GM23338 (cell line): ENCODE data around the gene LRP1B. TPM values are rescaled to one million over a fixed set of nuclear protein-coding genes. Genes with fewer than 3 reads are reported as not detected.

Experiments
- ATAC-seq: fragments of 200-7000 bp; cut with Tn5 transposase; 3 replicates; pipeline ENCODE4 v1.9.1; 2020
- DNase-seq: peaks from one replicate; pipeline ENCODE4 v3.0.0-alpha.2; 2015; ENCODE audit warnings: low spot score
- H2AFZ ChIP-seq: fragments of 200-600 bp; sonication (generic); 2 replicates; pipeline ENCODE4 v1.8.0; 2016; ENCODE audit warnings: antibody characterized with exemption, mild to moderate bottlenecking, moderate library complexity
- H3F3A ChIP-seq: fragments of 200-600 bp; sonication (generic); replicated peaks from 2 replicates; pipeline ENCODE4 v1.8.0; 2017; ENCODE audit warnings: antibody characterized with exemption, mixed run types, low read depth
- H3K27ac ChIP-seq: fragments of 200-600 bp; sonication (generic); 2 replicates; pipeline ENCODE4 v1.6.1; 2016; ENCODE audit warnings: low read depth
- H3K27me3 ChIP-seq: fragments of 200-600 bp; sonication (generic); 2 replicates; pipeline ENCODE4 v1.8.0; 2016; ENCODE audit warnings: mild to moderate bottlenecking, mixed run types, moderate library complexity; ENCODE audit not compliant: insufficient read depth
- H3K36me3 ChIP-seq: fragments of 200-600 bp; sonication (generic); 2 replicates; pipeline ENCODE4 v1.8.0; 2016; ENCODE audit warnings: mild to moderate bottlenecking; ENCODE audit not compliant: insufficient read depth
- H3K4me1 ChIP-seq: fragments of 200-600 bp; sonication (generic); 2 replicates; pipeline ENCODE4 v1.8.0; 2016; ENCODE audit warnings: mild to moderate bottlenecking, moderate library complexity; ENCODE audit not compliant: insufficient read depth
- H3K4me2 ChIP-seq: fragments of 200-600 bp; sonication (generic); 2 replicates; pipeline ENCODE4 v1.7.1; 2017; ENCODE audit warnings: mixed run types
- H3K4me3 ChIP-seq: fragments of 200-600 bp; sonication (generic); 2 replicates; pipeline ENCODE4 v1.6.1; 2016; ENCODE audit warnings: mixed run types
- H3K79me2 ChIP-seq: fragments of 200-600 bp; sonication (generic); replicated peaks from 2 replicates; pipeline ENCODE4 v1.8.0; 2017; ENCODE audit warnings: mild to moderate bottlenecking; ENCODE audit not compliant: insufficient read depth
- H3K9me2 ChIP-seq: fragments of 200-600 bp; sonication (generic); 2 replicates; pipeline ENCODE4 v1.8.0; 2017; ENCODE audit not compliant: insufficient read depth
- H4K20me1 ChIP-seq: fragments of 200-600 bp; sonication (generic); replicated peaks from 2 replicates; pipeline ENCODE4 v1.8.0; 2017; ENCODE audit warnings: mild to moderate bottlenecking; ENCODE audit not compliant: insufficient read depth
- H3K27ac Mint-ChIP-seq: 2 replicates; pipeline ENCODE4 v1.8.0; 2020; ENCODE audit warnings: inconsistent platforms, mild to moderate bottlenecking, moderate library complexity, mixed read lengths
- H3K27me3 Mint-ChIP-seq: 3 replicates; pipeline ENCODE4 v1.8.0; 2022; ENCODE audit warnings: low read depth, mild to moderate bottlenecking, moderate library complexity, mixed read lengths, inconsistent platforms; ENCODE audit not compliant: insufficient read depth, poor library complexity
- H3K36me3 Mint-ChIP-seq: 3 replicates; pipeline ENCODE4 v1.8.0; 2021; ENCODE audit warnings: low read depth, mild to moderate bottlenecking, inconsistent platforms, moderate library complexity, mixed read lengths
- H3K4me1 Mint-ChIP-seq: 3 replicates; pipeline ENCODE4 v1.8.0; 2020; ENCODE audit warnings: mild to moderate bottlenecking, inconsistent platforms, mixed read lengths
- H3K4me3 Mint-ChIP-seq: 3 replicates; pipeline ENCODE4 v1.8.0; 2021; ENCODE audit warnings: moderate library complexity, mild to moderate bottlenecking, inconsistent platforms, mixed read lengths
- H3K9me3 Mint-ChIP-seq: 3 replicates; pipeline ENCODE4 v1.8.0; 2020; ENCODE audit warnings: moderate library complexity, mild to moderate bottlenecking, inconsistent platforms, mixed read lengths
- CREB1 ChIP-seq: fragments of 250-450 bp; sonication (Bioruptor Pico); IDR thresholded peaks from 2 replicates; pipeline ENCODE4 v1.5.0; 2020; ENCODE audit warnings: low read depth, mild to moderate bottlenecking, moderate library complexity
- JUNB ChIP-seq: IDR thresholded peaks from one replicate; pipeline ENCODE4 v1.6.1; 2016; ENCODE audit warnings: antibody characterized with exemption; ENCODE audit not compliant: unreplicated experiment
- STAT1 ChIP-seq: IDR thresholded peaks from one replicate; pipeline ENCODE4 v1.6.1; 2016; ENCODE audit warnings: antibody characterized with exemption; ENCODE audit not compliant: unreplicated experiment
- ZNF114 ChIP-seq: fragments of 250-450 bp; sonication (Bioruptor Pico); IDR thresholded peaks from 2 replicates; pipeline ENCODE4 v1.5.0; 2020; ENCODE audit warnings: mild to moderate bottlenecking, moderate library complexity
- ZNF331 ChIP-seq: fragments of 250-450 bp; sonication (Bioruptor Pico); IDR thresholded peaks from 2 replicates; pipeline ENCODE4 v1.5.0; 2020; ENCODE audit warnings: low read depth, mild to moderate bottlenecking, moderate library complexity
- ZNF462 ChIP-seq: fragments of 250-450 bp; sonication (Bioruptor Pico); IDR thresholded peaks from 2 replicates; pipeline ENCODE4 v1.5.0; 2020; ENCODE audit warnings: mild to moderate bottlenecking, moderate library complexity
- polyA plus RNA-seq: library from polyadenylated mRNA; unstranded; fragments of >200 nt; fragmentation: Nextera tagmentation; extraction: Ambion mirVana; gene quantifications from 2 replicates; pipeline ENCODE4 v1.2.1, GENCODE V29; 2016
- total RNA-seq: library from RNA; depleted of rRNA; stranded (reverse); fragments of >200 nt; shearing (Covaris generic); gene quantifications from 2 replicates; pipeline ENCODE4 v1.2.3, GENCODE V29; 2014
- TF ChIP-seq, protein P1 (sequence below): IDR thresholded peaks from 2 replicates; pipeline ENCODE4 v1.6.1; 2016; ENCODE audit warnings: antibody characterized with exemption
- TF ChIP-seq, protein P2 (sequence below), 2 experiments: fragments of 200-600 bp in 1 of 2; sonication (generic) in 1 of 2; conservative IDR thresholded peaks; 2 replicates each; pipeline versions ENCODE4 v1.5.1 to v1.6.1; 2016 to 2017; ENCODE audit warnings: antibody characterized with exemption in 2 of 2, low read depth in 2 of 2, mild to moderate bottlenecking in 2 of 2, moderate library complexity in 1 of 2

Gene LRP1B
- total and polyA plus RNA-seq, 2 experiments from 2014 or later = 0.15 to 0.97 TPM

GRCh38 chr2:141455877-141456276, 674.9 kb downstream of the LRP1B start:
- Histone ChIP-seq H3K4me2 (0 out of 2 replicates have a peak overlapping the region, but pooled peaks have one; percentile 24), H3F3A (no peaks in the 10 kb centered on the region), H3K9me2 (0 out of 2 replicates have a peak, but pooled peaks cover 3% of the 10 kb centered on the region), H3K27ac (no peak overlapping the region), H3K36me3 (no peaks in the 10 kb centered on the region), H3K4me3 (no peak overlapping the region), H3K27me3 (no peaks in the 10 kb centered on the region), H3K79me2 (no peaks in the 10 kb centered on the region), H2AFZ (no peak overlapping the region), H4K20me1 (no peaks in the 10 kb centered on the region), H3K4me1 (peaks cover 14% of the 10 kb centered on the region)
- H3K9me3 Mint-ChIP-seq = no peaks in the 10 kb centered on the region
- DNase-seq (peak; percentile 7), ATAC-seq (no peak; the same call in 2 of the 3 replicates)
- peaks cover 5% of the 10 kb centered on the region; the same call in 1 of the 3 replicates for H3K36me3 Mint-ChIP-seq
- no peaks in the 10 kb centered on the region for H3K27me3 Mint-ChIP-seq
- peaks cover 31% of the 10 kb centered on the region for H3K4me1 Mint-ChIP-seq
- TF ChIP-seq CREB1 (CRISPR knock-in tag) (no peak), ZNF462 (peak; percentile 54; the same call in 1 of the 2 replicates), ZNF331 (no peak)
- H3K4me3 Mint-ChIP-seq = no peak overlapping the region
- no peak overlapping the region for H3K27ac Mint-ChIP-seq

DNA sequence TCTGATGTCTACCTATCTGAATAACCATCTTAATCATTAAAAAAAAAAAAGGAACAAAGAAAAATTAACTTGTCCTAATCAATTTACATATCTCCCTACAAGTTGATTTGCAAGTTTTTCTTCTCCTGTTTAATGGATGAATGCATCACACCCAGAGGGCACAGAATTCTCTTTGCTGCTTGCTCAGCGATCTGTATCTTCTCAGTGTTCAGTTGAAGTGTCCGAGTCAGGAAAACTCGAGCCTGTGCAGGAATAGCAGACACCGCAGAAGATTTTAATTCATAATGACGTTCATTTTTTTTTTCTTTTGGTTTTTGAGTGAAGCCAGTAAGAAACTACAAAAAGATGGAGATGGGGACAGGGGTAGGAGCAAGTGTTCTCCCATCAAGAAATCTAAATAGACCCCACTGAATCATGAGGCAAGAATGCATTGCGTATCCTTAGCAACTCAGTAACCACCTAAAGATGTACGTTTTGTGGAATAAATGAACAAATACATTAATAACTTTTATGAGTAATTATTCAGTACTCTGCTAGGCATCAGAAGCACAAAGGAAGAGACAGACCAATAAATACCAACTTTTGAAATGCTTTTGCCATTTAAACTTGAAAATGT, 675.5 kb downstream of the LRP1B start:
- no peak for DNase-seq
- H3K4me3 Mint-ChIP-seq = no peak overlapping the region
- no peak overlapping the region for H3K4me3 ChIP-seq
- no peak for TF ChIP-seq JUNB
- TF ChIP-seq, protein P1, sequence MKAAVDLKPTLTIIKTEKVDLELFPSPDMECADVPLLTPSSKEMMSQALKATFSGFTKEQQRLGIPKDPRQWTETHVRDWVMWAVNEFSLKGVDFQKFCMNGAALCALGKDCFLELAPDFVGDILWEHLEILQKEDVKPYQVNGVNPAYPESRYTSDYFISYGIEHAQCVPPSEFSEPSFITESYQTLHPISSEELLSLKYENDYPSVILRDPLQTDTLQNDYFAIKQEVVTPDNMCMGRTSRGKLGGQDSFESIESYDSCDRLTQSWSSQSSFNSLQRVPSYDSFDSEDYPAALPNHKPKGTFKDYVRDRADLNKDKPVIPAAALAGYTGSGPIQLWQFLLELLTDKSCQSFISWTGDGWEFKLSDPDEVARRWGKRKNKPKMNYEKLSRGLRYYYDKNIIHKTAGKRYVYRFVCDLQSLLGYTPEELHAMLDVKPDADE = no peak
- no peak for TF ChIP-seq STAT1
- TF ChIP-seq, protein P2, sequence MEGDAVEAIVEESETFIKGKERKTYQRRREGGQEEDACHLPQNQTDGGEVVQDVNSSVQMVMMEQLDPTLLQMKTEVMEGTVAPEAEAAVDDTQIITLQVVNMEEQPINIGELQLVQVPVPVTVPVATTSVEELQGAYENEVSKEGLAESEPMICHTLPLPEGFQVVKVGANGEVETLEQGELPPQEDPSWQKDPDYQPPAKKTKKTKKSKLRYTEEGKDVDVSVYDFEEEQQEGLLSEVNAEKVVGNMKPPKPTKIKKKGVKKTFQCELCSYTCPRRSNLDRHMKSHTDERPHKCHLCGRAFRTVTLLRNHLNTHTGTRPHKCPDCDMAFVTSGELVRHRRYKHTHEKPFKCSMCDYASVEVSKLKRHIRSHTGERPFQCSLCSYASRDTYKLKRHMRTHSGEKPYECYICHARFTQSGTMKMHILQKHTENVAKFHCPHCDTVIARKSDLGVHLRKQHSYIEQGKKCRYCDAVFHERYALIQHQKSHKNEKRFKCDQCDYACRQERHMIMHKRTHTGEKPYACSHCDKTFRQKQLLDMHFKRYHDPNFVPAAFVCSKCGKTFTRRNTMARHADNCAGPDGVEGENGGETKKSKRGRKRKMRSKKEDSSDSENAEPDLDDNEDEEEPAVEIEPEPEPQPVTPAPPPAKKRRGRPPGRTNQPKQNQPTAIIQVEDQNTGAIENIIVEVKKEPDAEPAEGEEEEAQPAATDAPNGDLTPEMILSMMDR (conservative IDR thresholded peaks at IDR 0.05; ENCODE audit: low read depth in 2 of 2) = no peak
- TF ChIP-seq ZNF114 (CRISPR knock-in tag) = no peak
- TF ChIP-seq ZNF331 = no peak

More for the DNA sequence above, 675.5 kb downstream of the LRP1B start:
- Mint-ChIP-seq H3K4me1 (peaks cover 31% of the 10 kb centered on the region), H3K9me3 (no peaks in the 10 kb centered on the region), H3K27me3 (no peaks in the 10 kb centered on the region), H3K27ac (no peak overlapping the region), H3K36me3 (peaks cover 5% of the 10 kb centered on the region; the same call in 1 of the 3 replicates)
- peaks cover 14% of the 10 kb centered on the region for H3K4me1 ChIP-seq
- H3K27ac ChIP-seq = no peak overlapping the region
- peak overlapping the region; percentile 24; the same call in 1 of the 2 replicates for H3K4me2 ChIP-seq
- no peaks in the 10 kb centered on the region for H3K27me3 ChIP-seq
- no peaks in the 10 kb centered on the region for H3F3A ChIP-seq
- no peaks in the 10 kb centered on the region for H3K36me3 ChIP-seq
- no peak overlapping the region for H2AFZ ChIP-seq
- H3K79me2 ChIP-seq = no peaks in the 10 kb centered on the region
- H4K20me1 ChIP-seq = no peaks in the 10 kb centered on the region
- H3K9me2 ChIP-seq = 0 out of 2 replicates have a peak, but pooled peaks cover 3% of the 10 kb centered on the region
- no peak for ATAC-seq
